ENCODE data around the gene TRAK2.

DNA sequence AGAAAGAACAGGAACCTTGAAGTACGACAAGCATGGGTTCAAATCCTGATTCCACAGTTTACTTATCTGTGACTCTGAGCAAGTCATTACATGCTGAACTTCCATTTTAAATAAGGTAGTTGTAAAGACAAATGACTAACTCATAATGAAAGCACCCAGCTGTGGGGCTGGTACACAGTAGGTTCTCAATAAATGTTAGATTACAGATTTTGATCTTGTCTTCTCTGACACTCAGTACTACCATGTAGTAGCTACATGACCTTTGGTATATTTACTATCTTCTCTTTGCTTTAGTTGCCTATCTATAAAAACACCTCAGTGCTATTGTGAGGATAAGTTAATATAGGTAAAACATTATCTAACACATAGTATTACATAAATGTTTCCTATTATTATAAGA, 3.2 kb downstream of the TRAK2 start:
- TF ChIP-seq POLR2A (IDR thresholded peaks at IDR 0.05; ENCODE audit: low read depth, low read length): no peak
- TF ChIP-seq TAF1 (IDR thresholded peaks at IDR 0.05; ENCODE audit: low read depth, low read length): no peak
- TF ChIP-seq POLR2AphosphoS5 (IDR thresholded peaks at IDR 0.05; ENCODE audit: low read depth, low read length): no peak
- TF ChIP-seq POU2F2 (IDR thresholded peaks at IDR 0.05; ENCODE audit: low read depth, low read length): no peak
- TF ChIP-seq PAX5 (IDR thresholded peaks at IDR 0.05; ENCODE audit: insufficient read depth, low read length, severe bottlenecking): no peak
- TF ChIP-seq SPI1 (IDR thresholded peaks at IDR 0.05; ENCODE audit: low read depth, low read length): no peak
